GM08714 (cell line): ENCODE data around the gene RBM25.
"Not testable (repeated sequence)": the region's sequence is repeated elsewhere in the genome, so short reads cannot be mapped to it uniquely, and the experiment has no call there.

Experiments
- H3K4me3 ChIP-seq: fragments of 200-500 bp; sonication (Bioruptor generic); 2 replicates; pipeline ENCODE4 v1.5.1; 2014; ENCODE audit warnings: mild to moderate bottlenecking, low read length, inconsistent platforms
- ZNF274 ChIP-seq: IDR thresholded peaks from 2 replicates; pipeline ENCODE4 v1.6.1; 2012; ENCODE audit warnings: mild to moderate bottlenecking, low read depth, low read length

Gene RBM25

DNA sequence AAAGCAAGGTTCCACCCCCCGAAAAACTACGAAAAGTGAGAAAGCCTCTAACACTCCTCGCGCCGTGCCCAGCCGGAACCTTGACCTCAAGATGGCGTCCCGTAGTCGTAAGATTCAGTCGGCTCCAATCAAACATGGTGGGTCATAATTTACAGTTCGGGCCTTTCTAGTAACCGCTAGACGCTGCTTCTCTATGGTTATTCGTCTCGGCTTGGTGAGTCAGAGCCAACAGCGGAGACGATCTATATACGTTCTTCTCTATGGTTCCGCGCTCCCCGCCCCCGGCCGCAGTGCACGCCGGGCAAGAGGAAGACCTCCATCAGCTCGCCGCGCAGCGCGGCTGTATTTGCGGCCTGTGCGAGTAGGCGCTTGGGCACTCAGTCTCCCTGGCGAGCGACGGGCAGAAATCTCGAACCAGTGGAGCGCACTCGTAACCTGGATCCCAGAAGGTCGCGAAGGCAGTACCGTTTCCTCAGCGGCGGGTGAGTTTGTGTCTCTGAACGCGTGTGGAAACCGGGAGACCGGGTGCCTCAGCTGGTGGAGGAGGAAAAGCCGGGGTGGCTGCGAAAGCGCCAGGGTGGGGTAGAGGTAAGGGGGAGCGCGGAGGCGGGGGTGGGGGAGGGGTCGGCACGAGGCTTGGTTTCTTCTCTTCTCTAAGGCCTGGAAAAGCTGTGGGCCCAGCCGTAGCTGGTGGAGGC is at the start of gene RBM25:
RBM25 (plus strand) TSS at position 311 of the 698 bp plus-strand sequence. CDS start 13,108 bp downstream, outside the sequence.
- TF ChIP-seq ZNF274 = no peak
- H3K4me3 ChIP-seq = peak within 1 kb of the TSS; percentile 83

- not testable (repeated sequence) for H3K4me3 ChIP-seq
Observed at GRCh38 chr14:73011189-73011588, 47.1 kb upstream of the RBM25 start.

- H3K4me3 ChIP-seq = no peak overlapping the region
Observed at GRCh38 chr14:73014105-73014504, 44.2 kb upstream of the RBM25 start.

DNA sequence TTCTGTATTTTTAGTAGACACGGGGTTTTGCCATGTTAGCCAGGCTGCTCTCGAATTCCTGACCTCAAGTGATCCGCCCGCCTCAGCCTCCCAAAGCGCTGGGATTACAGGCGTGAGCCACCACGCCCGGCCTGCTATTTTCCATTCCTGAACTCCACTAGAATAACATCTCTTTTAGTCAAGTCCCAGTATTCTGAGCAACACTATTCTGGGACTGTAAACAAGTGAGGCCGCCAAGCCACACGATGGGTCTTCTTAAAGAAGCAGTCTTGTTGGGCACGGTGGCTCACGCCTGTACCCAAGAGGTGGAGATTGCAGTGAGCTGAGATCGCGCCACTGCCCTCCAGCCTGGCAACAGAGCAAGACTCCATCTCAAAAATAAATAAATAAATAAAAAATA is 42.8 kb upstream of the RBM25 start:
- not testable (repeated sequence) for H3K4me3 ChIP-seq

More at GRCh38 chr14:73014105-73014504, 44.2 kb upstream of the RBM25 start:
- no peak for TF ChIP-seq ZNF274

DNA sequence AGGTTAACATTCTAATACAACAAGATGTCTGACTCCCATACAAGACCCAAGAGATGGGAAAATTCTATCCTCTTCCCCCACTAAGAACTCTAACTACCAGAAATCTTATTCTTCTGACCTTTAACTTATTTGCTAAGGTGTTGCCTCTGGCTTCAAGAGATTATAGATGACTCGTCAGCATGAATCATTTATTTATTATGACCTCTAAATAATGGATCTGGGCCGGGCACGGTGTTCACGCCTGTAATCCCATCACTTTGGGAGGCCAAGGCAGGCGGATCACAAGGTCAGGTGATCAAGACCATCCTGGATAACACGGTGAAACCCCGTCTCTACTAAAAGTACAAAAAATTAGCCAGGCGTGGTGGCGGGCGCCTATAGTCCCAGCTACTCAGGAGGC is 42.3 kb upstream of the RBM25 start:
- H3K4me3 ChIP-seq = not testable (repeated sequence)

DNA sequence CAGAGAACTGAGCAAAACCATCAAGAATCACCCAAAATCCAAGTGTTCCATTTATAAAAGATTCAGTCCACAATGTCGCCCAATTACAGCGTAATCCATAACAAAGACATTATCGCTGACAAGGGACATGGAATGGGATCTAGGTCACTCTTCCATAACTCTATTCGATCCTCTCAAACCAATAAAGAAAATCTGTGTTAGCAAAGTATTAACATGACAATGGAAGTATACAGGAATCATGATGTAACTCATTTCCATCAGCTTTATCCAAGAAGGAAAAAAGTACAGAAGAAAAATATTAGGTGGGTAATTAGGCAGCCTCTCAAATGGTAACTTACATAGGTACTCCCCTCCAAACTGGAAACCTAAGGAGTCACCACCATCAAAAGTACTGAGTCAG is 36.3 kb upstream of the RBM25 start:
- H3K4me3 ChIP-seq = no peak overlapping the region
- TF ChIP-seq ZNF274 = no peak

DNA sequence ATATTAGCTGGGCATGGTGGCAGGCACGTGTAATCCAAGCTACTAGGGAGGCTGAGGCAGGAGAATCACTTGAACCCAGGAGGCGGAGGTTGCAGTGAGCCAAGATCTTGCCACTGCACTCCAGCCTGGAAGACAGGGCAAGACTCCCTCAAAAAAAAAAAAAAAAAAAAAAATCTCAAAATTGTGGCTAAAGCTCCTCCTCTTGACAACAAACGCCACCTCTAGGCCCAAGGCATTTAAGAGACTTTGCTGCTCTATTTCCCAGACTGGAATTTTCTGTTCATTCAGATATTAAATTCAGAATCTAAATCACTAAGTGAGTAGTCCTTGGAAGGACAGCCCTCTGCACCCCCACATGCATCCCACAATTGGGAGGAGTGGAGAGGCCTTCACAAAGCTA is 32.8 kb upstream of the RBM25 start:
- H3K4me3 ChIP-seq = peak overlapping the region; percentile 13; the same call in 1 of the 2 replicates
- TF ChIP-seq ZNF274 = no peak

GRCh38 chr14:73026243-73026844 is 32.0 kb upstream of the RBM25 start:
- TF ChIP-seq ZNF274 = no peak
- peak overlapping the region; percentile 84 for H3K4me3 ChIP-seq

- TF ChIP-seq ZNF274 = no peak
- H3K4me3 ChIP-seq = peak within 1 kb of the TSS; percentile 84
Observed at GRCh38 chr14:73026845-73027542, 31.3 kb upstream of the RBM25 start, which contains the start of gene ZFYVE1. TSS of gene ZFYVE1 (minus strand) at chr14:73027106. CDS start at chr14:73024508, 2,598 bp downstream.

DNA sequence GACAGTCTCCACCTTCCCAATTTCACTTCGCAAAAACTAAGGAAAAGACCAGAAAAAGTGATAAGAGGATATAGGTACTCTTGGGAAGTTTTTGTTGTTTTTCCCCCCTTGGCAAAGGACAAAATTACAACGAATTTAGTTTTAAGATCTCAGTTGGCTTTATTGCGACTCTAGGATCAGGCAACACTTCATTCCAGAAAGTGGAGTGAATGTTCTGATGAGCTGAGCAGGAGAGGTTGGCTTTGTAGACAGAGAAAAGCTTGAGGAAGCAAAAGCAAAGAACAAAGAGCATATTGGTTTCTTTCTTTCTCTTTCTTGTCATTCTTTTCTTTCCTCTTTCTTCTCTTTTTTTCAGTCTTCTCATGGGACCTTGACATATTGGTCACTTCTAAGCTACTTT is 30.8 kb upstream of the RBM25 start:
- H3K4me3 ChIP-seq = peak overlapping the region; percentile 24
- TF ChIP-seq ZNF274 = no peak

DNA sequence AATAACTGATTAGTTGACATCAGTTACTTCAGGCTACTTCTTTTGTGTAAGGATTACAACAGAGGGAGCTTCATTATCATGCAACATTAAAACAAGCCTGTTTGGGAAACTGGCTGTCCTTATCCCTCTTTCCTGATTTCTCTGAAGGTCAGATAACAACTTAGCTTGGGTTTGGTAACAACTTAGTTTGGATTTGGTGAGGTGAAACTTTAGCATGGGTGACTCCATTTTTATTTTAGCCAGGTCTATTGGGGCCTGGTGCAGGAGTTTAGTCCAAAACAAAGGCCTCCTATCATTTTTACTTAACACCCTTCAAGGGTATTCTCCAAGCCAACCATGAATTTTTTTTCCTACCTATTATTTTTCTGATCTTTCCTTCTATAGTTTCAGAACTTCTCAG is 30.4 kb upstream of the RBM25 start:
- H3K4me3 ChIP-seq = no peak overlapping the region
- no peak for TF ChIP-seq ZNF274

DNA sequence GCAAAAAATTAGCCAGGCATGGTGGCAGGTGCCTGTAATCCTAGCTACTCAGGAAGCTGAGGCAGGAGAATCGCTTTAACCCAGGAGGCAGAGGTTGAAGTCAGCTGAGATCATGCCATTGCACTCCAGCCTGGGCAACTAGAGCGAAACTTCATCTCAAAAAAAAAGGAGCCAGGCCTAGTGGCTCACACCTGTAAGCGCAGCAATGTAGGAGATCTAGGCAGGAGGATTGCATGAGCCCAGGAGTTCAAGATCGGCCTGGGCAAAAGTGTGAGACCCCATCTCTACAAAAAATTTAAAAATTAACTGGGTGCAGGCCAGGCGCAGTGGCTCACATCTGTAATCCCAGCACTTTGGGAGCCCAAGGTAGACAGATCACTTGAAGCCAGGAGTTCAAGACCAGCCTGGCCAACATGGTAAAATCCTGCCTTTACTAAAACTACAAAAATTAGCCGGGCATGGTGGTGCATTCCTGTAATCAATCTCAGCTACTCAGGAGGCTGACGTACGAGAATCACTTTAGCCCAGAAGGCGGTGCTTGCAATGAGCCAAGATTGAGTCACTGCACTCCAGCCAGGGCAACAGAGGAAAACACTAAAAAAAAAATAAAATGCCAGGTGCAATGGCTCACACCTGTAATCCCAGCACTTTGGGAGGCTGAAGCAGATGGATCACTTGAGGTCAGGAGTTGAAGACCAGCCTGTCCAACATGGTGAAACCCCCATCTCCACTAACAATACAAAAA is 21.5 kb upstream of the RBM25 start:
- H3K4me3 ChIP-seq = not testable (repeated sequence)

GRCh38 chr14:73047808-73048207 is 10.5 kb upstream of the RBM25 start:
- TF ChIP-seq ZNF274 = no peak
- H3K4me3 ChIP-seq = no peak overlapping the region

DNA sequence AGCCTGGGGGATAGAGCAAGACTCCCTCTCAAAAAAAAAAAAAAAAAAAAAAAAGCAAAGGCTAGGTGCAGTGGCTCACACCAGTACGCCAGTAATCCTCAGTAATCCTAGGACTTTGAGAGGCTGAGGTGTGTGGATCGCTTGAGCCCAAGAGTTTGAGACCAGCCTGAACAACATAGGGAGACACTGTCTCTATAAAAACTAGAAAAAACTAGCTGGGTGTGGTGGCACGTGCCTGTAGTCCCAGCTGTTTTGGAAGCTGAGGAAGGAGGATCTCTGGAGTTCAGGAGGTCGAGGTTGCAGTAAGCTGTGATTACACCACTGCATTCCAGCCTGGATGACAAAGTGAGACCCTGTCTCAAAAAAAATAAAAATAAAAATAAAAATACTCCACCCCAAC is 8.9 kb upstream of the RBM25 start:
- no peak for TF ChIP-seq ZNF274
- H3K4me3 ChIP-seq = no peak overlapping the region

DNA sequence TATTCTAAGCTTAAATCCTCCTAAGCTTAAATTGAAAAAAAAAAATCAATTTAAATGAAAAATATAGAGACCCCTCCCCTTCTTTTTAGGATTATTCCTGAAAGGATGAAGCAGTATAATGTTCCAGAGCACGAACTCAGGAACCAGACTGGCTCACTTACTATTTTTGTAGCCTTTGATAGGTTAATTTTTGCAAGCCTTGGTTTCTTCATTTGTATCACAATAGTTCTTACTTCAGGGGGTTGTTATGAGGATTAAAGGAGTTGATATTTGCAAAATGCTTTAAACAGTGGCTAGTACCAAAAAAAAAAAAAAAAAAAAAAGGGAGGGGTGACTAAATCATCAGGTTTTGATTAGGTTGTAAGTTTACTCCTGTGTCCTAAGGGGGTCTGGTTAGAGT is 3.1 kb upstream of the RBM25 start:
- TF ChIP-seq ZNF274 = no peak
- no peak overlapping the region for H3K4me3 ChIP-seq
